Measurements from ENCODE around the gene MINDY4. TPM values are rescaled to one million over a fixed set of nuclear protein-coding genes. Genes with fewer than 3 reads are reported as not detected.

Gene MINDY4
- total RNA-seq, 1 donor: 0.21 TPM

- H3K4me1 ChIP-seq (ENCODE audit: insufficient read depth, low read length): peaks cover 17% of the 10 kb centered on the region
- no peaks in the 10 kb centered on the region for H3K27me3 ChIP-seq (ENCODE audit: insufficient read depth, low read length)
- H3K9me3 ChIP-seq (ENCODE audit: low read depth, low read length): no peaks in the 10 kb centered on the region
- H3K4me3 ChIP-seq (ENCODE audit: low read length): no peak overlapping the region
These were observed 35.6 kb upstream of the MINDY4 start for GRCh38 chr7:30735631-30736030.

GRCh38 chr7:30736291-30736690 lies 34.9 kb upstream of the MINDY4 start:
- peaks cover 17% of the 10 kb centered on the region for H3K4me1 ChIP-seq (ENCODE audit: insufficient read depth, low read length)
- no peak overlapping the region for H3K4me3 ChIP-seq (ENCODE audit: low read length)
- H3K9me3 ChIP-seq (ENCODE audit: low read depth, low read length): no peaks in the 10 kb centered on the region
- no peaks in the 10 kb centered on the region for H3K27me3 ChIP-seq (ENCODE audit: insufficient read depth, low read length)

GRCh38 chr7:30738026-30738915 lies 32.9 kb upstream of the MINDY4 start:
- H3K4me3 ChIP-seq (ENCODE audit: low read length): no peak overlapping the region

GRCh38 chr7:30739691-30740090 lies 31.5 kb upstream of the MINDY4 start:
- Histone ChIP-seq H3K9me3 (ENCODE audit: low read depth, low read length) (no peaks in the 10 kb centered on the region), H3K27me3 (ENCODE audit: insufficient read depth, low read length) (no peaks in the 10 kb centered on the region), H3K4me3 (ENCODE audit: low read length) (no peak overlapping the region), H3K4me1 (ENCODE audit: insufficient read depth, low read length) (peaks cover 17% of the 10 kb centered on the region)

More at GRCh38 chr7:30738026-30738915, 32.9 kb upstream of the MINDY4 start:
- Histone ChIP-seq H3K9me3 (ENCODE audit: low read depth, low read length) (no peaks in the 10 kb centered on the region), H3K27me3 (ENCODE audit: insufficient read depth, low read length) (no peaks in the 10 kb centered on the region), H3K4me1 (ENCODE audit: insufficient read depth, low read length) (peaks cover 17% of the 10 kb centered on the region)

- Histone ChIP-seq H3K9me3 (ENCODE audit: low read depth, low read length) (no peaks in the 10 kb centered on the region), H3K27me3 (ENCODE audit: insufficient read depth, low read length) (no peaks in the 10 kb centered on the region), H3K4me3 (ENCODE audit: low read length) (no peak overlapping the region), H3K4me1 (ENCODE audit: insufficient read depth, low read length) (peaks cover 17% of the 10 kb centered on the region)
These were observed 30.6 kb upstream of the MINDY4 start for GRCh38 chr7:30740417-30741181.

- H3K27me3 ChIP-seq (ENCODE audit: insufficient read depth, low read length): no peaks in the 10 kb centered on the region
- H3K4me3 ChIP-seq (ENCODE audit: low read length): no peak overlapping the region
- peaks cover 17% of the 10 kb centered on the region for H3K4me1 ChIP-seq (ENCODE audit: insufficient read depth, low read length)
- H3K9me3 ChIP-seq (ENCODE audit: low read depth, low read length): no peaks in the 10 kb centered on the region
These were observed 29.9 kb upstream of the MINDY4 start for GRCh38 chr7:30741289-30741688.

GRCh38 chr7:30743371-30744074 lies 27.7 kb upstream of the MINDY4 start:
- H3K9me3 ChIP-seq (ENCODE audit: low read depth, low read length): no peaks in the 10 kb centered on the region
- H3K4me1 ChIP-seq (ENCODE audit: insufficient read depth, low read length): peaks cover 10% of the 10 kb centered on the region
- H3K4me3 ChIP-seq (ENCODE audit: low read length): no peak overlapping the region
- H3K27me3 ChIP-seq (ENCODE audit: insufficient read depth, low read length): no peaks in the 10 kb centered on the region

GRCh38 chr7:30744075-30744417 lies 27.2 kb upstream of the MINDY4 start:
- Histone ChIP-seq H3K4me3 (ENCODE audit: low read length) (no peak overlapping the region), H3K4me1 (ENCODE audit: insufficient read depth, low read length) (peaks cover 5% of the 10 kb centered on the region), H3K9me3 (ENCODE audit: low read depth, low read length) (no peaks in the 10 kb centered on the region), H3K27me3 (ENCODE audit: insufficient read depth, low read length) (no peaks in the 10 kb centered on the region)

- Histone ChIP-seq H3K4me3 (ENCODE audit: low read length) (no peak overlapping the region), H3K27me3 (ENCODE audit: insufficient read depth, low read length) (no peaks in the 10 kb centered on the region), H3K9me3 (ENCODE audit: low read depth, low read length) (no peaks in the 10 kb centered on the region), H3K4me1 (ENCODE audit: insufficient read depth, low read length) (no peaks in the 10 kb centered on the region)
These were observed 25.8 kb upstream of the MINDY4 start for GRCh38 chr7:30745261-30745941.

GRCh38 chr7:30750010-30750409 lies 21.2 kb upstream of the MINDY4 start:
- no peaks in the 10 kb centered on the region for H3K27me3 ChIP-seq (ENCODE audit: insufficient read depth, low read length)
- no peaks in the 10 kb centered on the region for H3K4me1 ChIP-seq (ENCODE audit: insufficient read depth, low read length)
- H3K4me3 ChIP-seq (ENCODE audit: low read length): no peak overlapping the region
- no peaks in the 10 kb centered on the region for H3K9me3 ChIP-seq (ENCODE audit: low read depth, low read length)

GRCh38 chr7:30750683-30751650 lies 20.2 kb upstream of the MINDY4 start:
- Histone ChIP-seq H3K4me1 (ENCODE audit: insufficient read depth, low read length) (no peaks in the 10 kb centered on the region), H3K9me3 (ENCODE audit: low read depth, low read length) (no peaks in the 10 kb centered on the region), H3K27me3 (ENCODE audit: insufficient read depth, low read length) (no peaks in the 10 kb centered on the region), H3K4me3 (ENCODE audit: low read length) (no peak overlapping the region)

GRCh38 chr7:30751696-30752273 lies 19.4 kb upstream of the MINDY4 start, which contains the start of gene INMT:
TSS of gene INMT (plus strand) at chr7:30752135. CDS start at chr7:30752151, 16 bp downstream.
- H3K27me3 ChIP-seq (ENCODE audit: insufficient read depth, low read length): no peaks in the 10 kb centered on the region
- no peak within 1 kb of the TSS for H3K4me3 ChIP-seq (ENCODE audit: low read length)
- H3K4me1 ChIP-seq (ENCODE audit: insufficient read depth, low read length): no peaks in the 10 kb centered on the region
- no peaks in the 10 kb centered on the region for H3K9me3 ChIP-seq (ENCODE audit: low read depth, low read length)

GRCh38 chr7:30752484-30752883 lies 18.7 kb upstream of the MINDY4 start:
- no peak overlapping the region for H3K4me3 ChIP-seq (ENCODE audit: low read length)
- H3K27me3 ChIP-seq (ENCODE audit: insufficient read depth, low read length): no peaks in the 10 kb centered on the region

More at GRCh38 chr7:30752484-30752883, 18.7 kb upstream of the MINDY4 start:
- Histone ChIP-seq H3K9me3 (ENCODE audit: low read depth, low read length) (no peaks in the 10 kb centered on the region), H3K4me1 (ENCODE audit: insufficient read depth, low read length) (no peaks in the 10 kb centered on the region)
